GM19238 (cell line): ENCODE data around the gene PNMA8A.
A peak's percentile ranks its signal among the peaks of the same experiment; 100 is the strongest.

Experiments used
- DNase-seq: peaks from one replicate; pipeline ENCODE4 v3.0.0; 2011; ENCODE audit warnings: low spot score; ENCODE audit not compliant: insufficient read length

The PNMA8A gene

GRCh38 chr19:46493236-46494145, 22.1 kb upstream of the PNMA8A start:
- DNase-seq, result no peak

- DNase-seq, result no peak
These were observed 21.5 kb upstream of the PNMA8A start for GRCh38 chr19:46492841-46493235.

GRCh38 chr19:46491975-46492682, 20.8 kb upstream of the PNMA8A start:
- no peak for DNase-seq

GRCh38 chr19:46490774-46491173, 19.4 kb upstream of the PNMA8A start:
- no peak for DNase-seq

- no peak for DNase-seq
These were observed 18.3 kb upstream of the PNMA8A start for GRCh38 chr19:46489445-46490272.

- no peak for DNase-seq
These were observed 17.2 kb upstream of the PNMA8A start for GRCh38 chr19:46488551-46488950.

GRCh38 chr19:46487802-46488445, 16.6 kb upstream of the PNMA8A start:
- peak; percentile 72 for DNase-seq

GRCh38 chr19:46487178-46487801, 15.9 kb upstream of the PNMA8A start:
- DNase-seq, result no peak

- no peak for DNase-seq
These were observed 15.0 kb upstream of the PNMA8A start for GRCh38 chr19:46486358-46486757.

GRCh38 chr19:46484656-46485055, 13.3 kb upstream of the PNMA8A start:
- DNase-seq, result no peak

GRCh38 chr19:46482631-46483030, 11.3 kb upstream of the PNMA8A start:
- no peak for DNase-seq

GRCh38 chr19:46481947-46482346, 10.6 kb upstream of the PNMA8A start:
- no peak for DNase-seq

- no peak for DNase-seq
These were observed 10.0 kb upstream of the PNMA8A start for GRCh38 chr19:46481223-46481848.

GRCh38 chr19:46480415-46480814, 9.1 kb upstream of the PNMA8A start:
- no peak for DNase-seq

- DNase-seq, result no peak
These were observed 7.1 kb upstream of the PNMA8A start for GRCh38 chr19:46478356-46478986.

GRCh38 chr19:46475986-46476385, 4.6 kb upstream of the PNMA8A start:
- DNase-seq, result no peak

- DNase-seq, result no peak
These were observed 2.8 kb upstream of the PNMA8A start for GRCh38 chr19:46474211-46474610.

- DNase-seq, result no peak
These were observed 1.2 kb upstream of the PNMA8A start for GRCh38 chr19:46472592-46472991.

GRCh38 chr19:46471811-46472543, 614 bp upstream of the PNMA8A start:
- no peak for DNase-seq
